ENCODE data around the gene EFNB3. TPM values are rescaled to one million over a fixed set of nuclear protein-coding genes. Genes with fewer than 3 reads are reported as not detected.
A peak's percentile ranks its signal among the peaks of the same experiment; 100 is the strongest.

The EFNB3 gene
- total and polyA plus RNA-seq, 2 of the 8 experiments (the other 6 are each of a cell fraction or from before 2014, with no cell fraction given): 15.0 to 27.3 TPM

GRCh38 chr17:7656958-7657609 lies 47.9 kb upstream of the EFNB3 start (continued):
- TF ChIP-seq GTF2F1 (IDR thresholded peaks at IDR 0.05; ENCODE audit: borderline replicate concordance, low read depth, low read length) (peak; percentile 57; the same call in 1 of the 2 replicates), SP2 (IDR thresholded peaks at IDR 0.05; ENCODE audit: low read length) (no peak), RBBP5 (IDR thresholded peaks at IDR 0.05; ENCODE audit: borderline replicate concordance, low read depth, low read length) (peak; percentile 97), HDAC2 (IDR thresholded peaks at IDR 0.05; ENCODE audit: borderline replicate concordance in 1 of 2, low read depth in 2 of 2, low read length in 2 of 2) (peak in 1 of 2 experiments; percentile 67; a peak in 1 of 4 replicates), CTCF (IDR thresholded peaks at IDR 0.05; ENCODE audit: control extremely low read depth in 1 of 3, insufficient read depth in 1 of 3, low read depth in 1 of 3, low read length in 3 of 3) (peak in 2 of 3 experiments; percentile 9 to 29; a peak in 2 of 4 replicates), SIX5 (IDR thresholded peaks at IDR 0.05; ENCODE audit: low read depth, low read length) (no peak), FOSL1 (IDR thresholded peaks at IDR 0.05; ENCODE audit: insufficient read depth, low read depth, low read length) (no peak), EP300 (IDR thresholded peaks at IDR 0.05; ENCODE audit: borderline replicate concordance in 1 of 2, low read depth in 2 of 2, low read length in 2 of 2) (0 out of 3 replicates have a peak, but pooled peaks of 1 of the 2 experiments have one; percentile 67), BACH1 (IDR thresholded peaks at IDR 0.05; ENCODE audit: low read length) (no peak), ASH2L (IDR thresholded peaks at IDR 0.05; ENCODE audit: low read length) (peak; percentile 99), KDM1A (IDR thresholded peaks at IDR 0.05; ENCODE audit: borderline replicate concordance, low read length) (0 out of 2 replicates have a peak, but pooled peaks have one; percentile 12), TCF12 (IDR thresholded peaks at IDR 0.05; ENCODE audit: low read depth, low read length) (0 out of 2 replicates have a peak, but pooled peaks have one; percentile 50), MAX (IDR thresholded peaks at IDR 0.05) (no peak), EZH2 (IDR thresholded peaks at IDR 0.05; ENCODE audit: low read depth, low read length, severe bottlenecking) (no peak), SRF (IDR thresholded peaks at IDR 0.05; ENCODE audit: low read depth, low read length) (no peak), CHD2 (IDR thresholded peaks at IDR 0.05; ENCODE audit: low read length) (peak; percentile 62; the same call in 1 of the 2 replicates), JUN (IDR thresholded peaks at IDR 0.05; ENCODE audit: low read depth, low read length) (no peak), PHF8 (conservative IDR thresholded peaks at IDR 0.05; ENCODE audit: low read depth, low read length) (peak; percentile 28; the same call in 1 of the 2 replicates), ATF2 (IDR thresholded peaks at IDR 0.05; ENCODE audit: low read length) (peak; percentile 66; the same call in 1 of the 2 replicates)

Data from H1 (cell line).